ENCODE data around the gene KCNS3. TPM values are rescaled to one million over a fixed set of nuclear protein-coding genes. Genes with fewer than 3 reads are reported as not detected.

KCNS3 gene
- total RNA-seq, 1 donor from 2014 or later: 4.7 TPM

Other genes starting within 250 kb of the KCNS3 start
- gene SMC6, start 124.9 kb upstream of the KCNS3 start, total RNA-seq: 36.2 and 39.0 TPM in 2 replicates
- 8.3 and 17.1 TPM in 2 replicates for gene GEN1, start 124.5 kb upstream of the KCNS3 start, total RNA-seq
- not detected in 2 replicates for gene MSGN1, start 62.2 kb upstream of the KCNS3 start, total RNA-seq

Data from pulmonary artery endothelial cell (primary cell).